CD4-positive, alpha-beta memory T cell (primary cell): ENCODE results near the gene TANC2. TPM values are rescaled to one million over a fixed set of nuclear protein-coding genes. Genes with fewer than 3 reads are reported as not detected.
"Not testable (repeated sequence)": the region's sequence is repeated elsewhere in the genome, so short reads cannot be mapped to it uniquely, and the experiment has no call there.

Source experiments
- CTCF ChIA-PET: fragments of 350-600 bp; sonication (Branson Sonifier 250); formaldehyde crosslinking; loops from one replicate; lab custom pipeline; 2021; ENCODE audit warnings: inconsistent platforms; ENCODE audit not compliant: partially characterized antibody; lab: Charles Lee
- POLR2A ChIA-PET: fragments of 350-600 bp; sonication (Branson Sonifier 250); formaldehyde crosslinking; loops from one replicate; lab custom pipeline; 2021; ENCODE audit not compliant: partially characterized antibody; lab: Charles Lee
- DNase-seq, 5 donors: peaks; one replicate each; pipeline versions ENCODE4 v3.0.0 to v3.0.0-alpha.2; 2020 to 2022; ENCODE audit warnings: mixed read lengths in 1 of 5
- H3K27ac ChIP-seq: one replicate; pipeline ENCODE4 v1.7.0; 2013; ENCODE audit warnings: low read depth, low read length
- H3K27me3 ChIP-seq: 2 replicates; pipeline ENCODE4 v1.7.0; 2013; ENCODE audit warnings: mild to moderate bottlenecking, low read length, moderate library complexity; ENCODE audit not compliant: insufficient read depth
- H3K36me3 ChIP-seq: 2 replicates; pipeline ENCODE4 v1.7.0; 2013; ENCODE audit warnings: mild to moderate bottlenecking, low read length, moderate library complexity; ENCODE audit not compliant: insufficient read depth
- H3K4me1 ChIP-seq: 2 replicates; pipeline ENCODE4 v1.7.0; 2013; ENCODE audit warnings: mild to moderate bottlenecking, low read length, moderate library complexity; ENCODE audit not compliant: insufficient read depth
- H3K4me3 ChIP-seq, 2 donors: one replicate each; pipeline ENCODE4 v1.7.0; 2013; ENCODE audit warnings: low read length in 2 of 2, mild to moderate bottlenecking in 1 of 2
- H3K9me3 ChIP-seq, 2 donors: one replicate each; pipeline ENCODE4 v1.7.0; 2013; ENCODE audit warnings: low read length in 2 of 2, control low read depth in 1 of 2; ENCODE audit not compliant: control insufficient read depth in 1 of 2
- H3K27ac Mint-ChIP-seq, 7 donors: one replicate each; pipeline ENCODE4 v1.8.0; 2020 to 2021; ENCODE audit warnings: mixed read lengths in 7 of 7, mild to moderate bottlenecking in 6 of 7, inconsistent platforms in 3 of 7, moderate library complexity in 3 of 7
- H3K27me3 Mint-ChIP-seq, 2 donors: one replicate each; pipeline ENCODE4 v1.8.0; 2020 to 2021; ENCODE audit warnings: mixed read lengths in 2 of 2
- H3K36me3 Mint-ChIP-seq, 2 donors: one replicate each; pipeline ENCODE4 v1.8.0; 2020 to 2021; ENCODE audit warnings: mixed read lengths in 2 of 2, inconsistent platforms in 1 of 2, mild to moderate bottlenecking in 1 of 2
- H3K4me1 Mint-ChIP-seq, 4 donors: one replicate each; pipeline ENCODE4 v1.8.0; 2020 to 2021; ENCODE audit warnings: mixed read lengths in 4 of 4, mild to moderate bottlenecking in 1 of 4
- H3K4me3 Mint-ChIP-seq, 8 donors: one replicate each; pipeline ENCODE4 v1.8.0; 2020 to 2021; ENCODE audit warnings: mixed read lengths in 8 of 8, mild to moderate bottlenecking in 7 of 8, moderate library complexity in 6 of 8, inconsistent platforms in 3 of 8
- H3K9me3 Mint-ChIP-seq, 8 donors: one replicate each; pipeline ENCODE4 v1.8.0; 2020 to 2021; ENCODE audit warnings: mixed read lengths in 8 of 8, mild to moderate bottlenecking in 5 of 8, inconsistent platforms in 3 of 8, moderate library complexity in 1 of 8
- intact Hi-C: fragments of 100-400 bp; cut with micrococcal nuclease; formaldehyde crosslinking; loops from one replicate; pipeline ENCODE4 v1.15.1; 2023
- polyA plus RNA-seq, 2 donors: library from polyadenylated mRNA; unstranded; fragments of 300-500 nt; fragmentation: Illumina TruSeq; gene quantifications; one replicate each; pipeline ENCODE4 v1.2.3, GENCODE V29; 2021
- total RNA-seq, 2 experiments: library from RNA; stranded (reverse); gene quantifications; one replicate each; pipeline ENCODE4 v1.2.3, GENCODE V29; 2021

The TANC2 gene
- total and polyA plus RNA-seq, 4 experiments from 2014 or later, result 1.3 to 37.8 (median 22.1) TPM

DNA sequence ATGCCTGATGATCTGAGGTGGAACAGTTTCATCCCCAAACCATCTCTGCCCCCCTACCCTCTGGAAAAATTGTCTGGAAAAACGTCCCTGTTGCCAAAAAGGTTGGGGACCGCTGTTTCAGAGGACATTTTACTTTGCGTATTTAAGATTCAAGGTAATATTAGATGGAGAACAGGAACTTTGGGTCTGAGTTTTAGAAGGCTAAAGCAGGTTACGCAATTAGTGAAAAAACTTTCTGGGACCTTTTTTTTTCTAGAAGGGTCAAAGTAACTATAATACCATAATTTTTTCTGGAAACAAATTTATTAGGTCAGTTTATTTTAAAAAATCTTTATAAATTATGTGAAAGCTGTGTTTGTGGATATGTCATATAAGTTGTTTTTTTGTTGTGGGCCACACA, 5.8 kb downstream of the TANC2 start:
- peaks cover 0 to 7% of the 10 kb centered on the region in 2 donors for H3K36me3 Mint-ChIP-seq
- H3K27ac Mint-ChIP-seq, result no peak overlapping the region
- ChIA-PET POLR2A (no interaction called here), CTCF (interaction anchor here (1.7 kb wide), 1 partner anchor 11 kb away, joined by 5 read pairs; no protein-coding TSS in a partner anchor)
- H3K4me3 ChIP-seq, result no peak overlapping the region
- H3K4me3 Mint-ChIP-seq, result no peak overlapping the region
- intact Hi-C loops, result no loop called here
- DNase-seq, result no peak
- H3K9me3 Mint-ChIP-seq, result peaks cover 0 to 4% (median 3%) of the 10 kb centered on the region in 8 donors
- peaks cover 21% of the 10 kb centered on the region for H3K4me1 ChIP-seq
- no peaks in the 10 kb centered on the region for H3K9me3 ChIP-seq
- H3K27ac ChIP-seq, result no peak overlapping the region
- no peaks in the 10 kb centered on the region for H3K27me3 ChIP-seq
- H3K27me3 Mint-ChIP-seq, result no peaks in the 10 kb centered on the region
- H3K36me3 ChIP-seq, result no peaks in the 10 kb centered on the region
- H3K4me1 Mint-ChIP-seq, result peaks cover 14 to 22% (median 18%) of the 10 kb centered on the region in 4 donors

DNA sequence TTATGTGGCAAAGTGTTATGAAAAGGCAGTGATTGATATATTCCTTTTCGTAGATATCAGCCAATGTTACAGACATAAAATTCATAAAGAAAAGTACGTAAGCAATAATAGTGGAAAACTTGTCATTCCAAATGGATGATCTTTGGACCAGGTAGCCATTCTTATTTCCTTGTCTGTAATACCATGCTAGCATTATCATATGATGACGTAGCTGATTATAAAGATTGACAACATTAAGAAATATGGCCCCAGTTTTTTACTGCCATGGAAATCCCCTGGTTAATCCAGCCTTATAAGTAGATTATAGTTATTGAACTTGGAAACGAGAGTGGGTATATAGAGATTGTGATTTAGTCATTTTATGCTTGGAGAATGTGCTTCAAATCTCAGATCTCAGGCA, 8.8 kb downstream of the TANC2 start:
- Histone ChIP-seq H3K27ac (no peak overlapping the region), H3K9me3 (no peaks in the 10 kb centered on the region), H3K4me1 (no peaks in the 10 kb centered on the region), H3K36me3 (no peaks in the 10 kb centered on the region), H3K27me3 (no peaks in the 10 kb centered on the region), H3K4me3 (no peak overlapping the region)
- peaks cover 0 to 7% (median 2%) of the 10 kb centered on the region in 4 donors for H3K4me1 Mint-ChIP-seq
- POLR2A ChIA-PET, result no interaction called here
- peaks cover 0 to 14% (median 8%) of the 10 kb centered on the region in 8 donors for H3K9me3 Mint-ChIP-seq
- DNase-seq, result no peak
- H3K4me3 Mint-ChIP-seq, result no peak overlapping the region
- no peaks in the 10 kb centered on the region for H3K36me3 Mint-ChIP-seq
- intact Hi-C loops, result no loop called here
- CTCF ChIA-PET, result no interaction called here
- no peak overlapping the region for H3K27ac Mint-ChIP-seq
- H3K27me3 Mint-ChIP-seq, result no peaks in the 10 kb centered on the region

DNA sequence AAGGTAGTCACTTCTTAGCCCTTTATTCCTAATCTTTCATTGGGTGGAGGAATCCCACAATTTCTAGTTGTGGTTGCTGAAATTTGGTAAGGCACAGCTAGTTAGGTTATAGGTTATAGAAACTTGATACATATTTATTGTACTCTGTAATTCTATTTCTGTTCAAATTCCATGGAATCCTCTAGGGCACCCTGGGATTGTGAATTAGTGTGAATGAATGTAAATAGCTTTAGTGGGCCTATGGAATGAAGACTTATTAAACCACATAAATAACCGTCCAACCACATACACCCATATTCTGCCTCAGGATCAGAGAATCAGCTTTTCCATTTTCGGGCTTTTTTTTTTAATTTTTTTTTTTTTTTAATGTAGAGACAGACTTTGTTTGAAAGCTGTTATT, 9.2 kb downstream of the TANC2 start:
- intact Hi-C loops, result no loop called here
- Histone ChIP-seq H3K36me3 (no peaks in the 10 kb centered on the region), H3K4me3 (no peak overlapping the region), H3K4me1 (no peaks in the 10 kb centered on the region), H3K27me3 (no peaks in the 10 kb centered on the region), H3K9me3 (no peaks in the 10 kb centered on the region), H3K27ac (no peak overlapping the region)
- Mint-ChIP-seq H3K4me3 (no peak overlapping the region), H3K27ac (no peak overlapping the region), H3K27me3 (no peaks in the 10 kb centered on the region), H3K9me3 (peaks cover 0 to 14% (median 8%) of the 10 kb centered on the region in 8 donors), H3K4me1 (peaks cover 0 to 12% (median 5%) of the 10 kb centered on the region in 4 donors), H3K36me3 (peaks cover 0 to 3% of the 10 kb centered on the region in 2 donors)
- ChIA-PET POLR2A (no interaction called here), CTCF (no interaction called here)
- no peak for DNase-seq

DNA sequence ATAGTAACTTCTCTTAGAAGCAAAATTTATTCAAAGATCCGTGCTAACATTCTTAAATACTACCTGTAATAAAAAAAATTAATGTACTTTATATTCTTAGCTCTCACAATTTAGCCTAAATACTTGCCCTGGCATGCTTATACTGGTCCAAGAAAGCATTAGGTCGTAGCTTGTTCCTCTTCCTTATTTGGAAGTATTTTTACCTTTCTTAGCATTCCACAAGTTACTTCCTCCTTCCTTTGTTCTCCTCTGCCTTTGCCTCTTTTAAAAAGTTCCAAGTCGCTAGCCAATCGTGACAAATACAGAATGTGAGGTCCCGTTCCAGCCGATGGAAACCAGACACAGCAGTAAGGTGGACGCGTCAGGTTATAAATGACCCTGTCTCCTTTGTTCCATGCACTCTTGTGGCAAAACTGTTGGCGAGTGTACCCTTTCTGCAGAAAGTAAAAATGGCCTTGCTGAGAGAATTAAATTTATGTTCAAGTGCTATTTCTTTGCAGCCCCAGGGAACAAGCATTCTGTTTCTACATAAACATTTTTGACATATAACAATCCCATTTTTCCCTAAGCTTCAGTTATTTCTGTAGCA, 10.7 kb downstream of the TANC2 start:
- H3K9me3 ChIP-seq, H3K27ac Mint-ChIP-seq, H3K4me1 Mint-ChIP-seq, DNase-seq, H3K4me3 ChIP-seq, H3K27me3 Mint-ChIP-seq, H3K4me1 ChIP-seq, H3K4me3 Mint-ChIP-seq, POLR2A ChIA-PET, H3K27me3 ChIP-seq, intact Hi-C loops, H3K36me3 ChIP-seq, CTCF ChIA-PET, H3K36me3 Mint-ChIP-seq, H3K27ac ChIP-seq: not testable (repeated sequence)
- peaks cover 0 to 14% (median 8%) of the 10 kb centered on the region in 8 donors for H3K9me3 Mint-ChIP-seq

DNA sequence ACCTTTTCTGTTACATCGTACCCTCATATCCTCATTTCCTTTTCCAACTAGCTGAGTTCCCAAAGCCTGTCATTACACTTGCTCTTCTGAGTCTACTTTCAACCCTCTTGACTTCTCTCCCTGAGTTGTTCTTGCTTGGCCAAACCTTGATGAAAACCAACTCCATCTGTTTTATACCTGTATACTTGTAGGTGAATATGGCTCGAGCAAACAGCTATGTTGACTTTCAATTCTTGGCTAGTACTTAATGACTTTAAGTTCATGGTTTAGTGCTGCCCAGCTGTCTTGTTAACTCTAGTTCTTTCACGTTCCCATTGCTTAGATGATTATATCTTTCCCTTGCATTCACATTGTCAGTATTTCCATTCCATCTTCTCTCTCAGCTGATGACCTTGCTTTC, 14.8 kb downstream of the TANC2 start:
- Histone ChIP-seq H3K9me3 (peaks cover 4% of the 10 kb centered on the region in 2 donors), H3K4me1 (no peaks in the 10 kb centered on the region), H3K27me3 (no peaks in the 10 kb centered on the region), H3K36me3 (no peaks in the 10 kb centered on the region), H3K4me3 (no peak overlapping the region), H3K27ac (no peak overlapping the region)
- Mint-ChIP-seq H3K4me3 (no peak overlapping the region), H3K27ac (no peak overlapping the region), H3K36me3 (peaks cover 6 to 24% of the 10 kb centered on the region in 2 donors), H3K4me1 (peaks cover 0 to 9% (median 5%) of the 10 kb centered on the region in 4 donors), H3K9me3 (peaks cover 3 to 38% (median 16%) of the 10 kb centered on the region in 8 donors), H3K27me3 (no peaks in the 10 kb centered on the region)
- DNase-seq, result no peak
- intact Hi-C loops, result no loop called here
- POLR2A ChIA-PET, result no interaction called here
- CTCF ChIA-PET, result interaction anchor here (0.5 to 1.1 kb wide), 2 partner anchors 276 to 1720 kb away, joined by 3 read pairs; no protein-coding TSS in a partner anchor

DNA sequence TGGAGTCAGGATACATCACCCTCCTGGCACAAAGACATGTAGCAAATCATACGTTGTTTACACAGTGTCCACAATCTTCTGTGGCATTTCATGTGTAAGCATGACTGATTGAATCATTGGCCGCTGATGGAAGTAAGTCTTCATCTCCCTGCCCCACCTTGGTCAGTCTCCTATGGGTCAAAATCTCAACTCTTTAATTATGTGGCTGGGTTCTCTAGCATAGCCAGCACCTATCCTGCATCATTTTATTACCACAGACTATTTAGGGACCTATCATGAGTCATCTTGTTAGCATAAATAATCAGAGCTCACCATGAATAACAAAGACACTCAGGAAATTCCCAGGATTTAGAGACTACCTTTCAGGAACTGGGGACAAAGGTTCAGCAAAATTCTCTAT, 15.9 kb downstream of the TANC2 start:
- ChIA-PET CTCF (interaction anchor here (1.1 kb wide), 1 partner anchor 277 kb away, joined by 3 read pairs; no protein-coding TSS in a partner anchor), POLR2A (no interaction called here)
- Mint-ChIP-seq H3K9me3 (peaks cover 3 to 35% (median 13%) of the 10 kb centered on the region in 8 donors), H3K4me3 (no peak overlapping the region), H3K36me3 (peaks cover 6 to 26% of the 10 kb centered on the region in 2 donors), H3K27ac (no peak overlapping the region), H3K4me1 (peaks cover 0 to 18% (median 6%) of the 10 kb centered on the region in 4 donors), H3K27me3 (no peaks in the 10 kb centered on the region)
- Histone ChIP-seq H3K4me1 (no peaks in the 10 kb centered on the region), H3K36me3 (no peaks in the 10 kb centered on the region), H3K9me3 (peaks cover 4% of the 10 kb centered on the region in 2 donors), H3K27me3 (no peaks in the 10 kb centered on the region), H3K27ac (no peak overlapping the region), H3K4me3 (no peak overlapping the region)
- intact Hi-C loops, result no loop called here
- DNase-seq, result no peak

DNA sequence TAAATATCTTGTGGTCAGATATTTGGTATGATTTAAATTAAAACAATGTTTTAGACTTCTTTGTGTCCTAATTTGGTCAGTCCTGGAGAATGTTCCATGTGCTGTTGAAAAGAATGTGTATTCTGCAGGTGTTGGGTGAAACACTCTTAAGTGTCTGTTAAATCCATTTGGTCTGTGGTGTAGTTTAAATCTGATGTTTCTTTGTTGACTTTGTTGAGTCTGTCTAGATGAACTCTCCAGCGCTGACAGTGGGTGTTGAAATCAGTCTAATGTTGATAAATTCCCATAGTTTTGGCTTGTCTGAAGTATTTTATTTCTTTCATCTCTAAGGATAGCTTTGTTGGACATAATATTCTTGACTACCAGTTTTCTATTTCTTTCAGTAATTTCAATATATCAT, 18.8 kb downstream of the TANC2 start:
- H3K9me3 Mint-ChIP-seq, result peaks cover 0 to 33% (median 9%) of the 10 kb centered on the region in 8 donors
- no peaks in the 10 kb centered on the region for H3K27me3 Mint-ChIP-seq
- peaks cover 0 to 18% (median 6%) of the 10 kb centered on the region in 4 donors for H3K4me1 Mint-ChIP-seq
- Histone ChIP-seq H3K36me3 (no peaks in the 10 kb centered on the region), H3K4me1 (no peaks in the 10 kb centered on the region), H3K4me3 (no peak overlapping the region), H3K9me3 (peaks cover 4% of the 10 kb centered on the region in 2 donors), H3K27ac (no peak overlapping the region), H3K27me3 (no peaks in the 10 kb centered on the region)
- H3K27ac Mint-ChIP-seq, result no peak overlapping the region
- CTCF ChIA-PET, result no interaction called here
- H3K4me3 Mint-ChIP-seq, result no peak overlapping the region
- DNase-seq, result no peak
- intact Hi-C loops, result no loop called here
- POLR2A ChIA-PET, result no interaction called here
- H3K36me3 Mint-ChIP-seq, result peaks cover 6 to 26% of the 10 kb centered on the region in 2 donors
